ENCODE results near the gene CD82.
"Not testable (repeated sequence)": the region's sequence is repeated elsewhere in the genome, so short reads cannot be mapped to it uniquely, and the experiment has no call there.

CD82 gene

DNA sequence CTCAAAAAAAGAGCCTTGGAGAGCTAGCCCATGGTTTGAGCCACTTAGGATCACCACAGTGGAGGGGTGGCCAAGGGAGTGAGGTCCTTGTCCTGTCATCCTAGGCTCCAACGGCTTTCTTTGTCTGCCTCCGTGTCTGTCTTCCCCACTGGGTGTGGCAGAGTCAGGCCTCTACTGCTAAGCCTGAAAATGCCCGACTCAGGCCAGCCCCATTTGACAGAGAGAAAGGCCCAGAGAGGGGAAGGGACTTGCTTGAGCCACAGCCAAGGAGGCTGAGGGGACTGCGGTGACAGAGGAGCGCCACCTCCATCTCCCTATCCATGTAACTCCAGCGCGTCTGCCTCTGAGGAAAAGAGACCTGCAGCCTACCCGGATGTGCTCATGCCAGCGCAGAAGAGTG lies 27.8 kb upstream of the CD82 start:
- Mint-ChIP-seq H3K9me3 (no peaks in the 10 kb centered on the region), H3K4me3 (no peak overlapping the region), H3K27me3 (ENCODE audit: low read depth, poor library complexity) (peaks cover 16% of the 10 kb centered on the region), H3K4me1 (peaks cover 36% of the 10 kb centered on the region), H3K36me3 (ENCODE audit: low read depth) (no peaks in the 10 kb centered on the region), H3K27ac (no peak overlapping the region)
- DNase-seq = no peak
- no peak for TF ChIP-seq CTCF (IDR thresholded peaks at IDR 0.05)

GRCh38 chr11:44538375-44539054 lies 26.9 kb upstream of the CD82 start:
- DNase-seq = peak; percentile 86
- Mint-ChIP-seq H3K27ac (no peak overlapping the region), H3K9me3 (no peaks in the 10 kb centered on the region), H3K4me1 (peaks cover 36% of the 10 kb centered on the region), H3K27me3 (ENCODE audit: low read depth, poor library complexity) (peaks cover 17% of the 10 kb centered on the region), H3K4me3 (no peak overlapping the region), H3K36me3 (ENCODE audit: low read depth) (no peaks in the 10 kb centered on the region)
- peak; percentile 97 for TF ChIP-seq CTCF (IDR thresholded peaks at IDR 0.05)

DNA sequence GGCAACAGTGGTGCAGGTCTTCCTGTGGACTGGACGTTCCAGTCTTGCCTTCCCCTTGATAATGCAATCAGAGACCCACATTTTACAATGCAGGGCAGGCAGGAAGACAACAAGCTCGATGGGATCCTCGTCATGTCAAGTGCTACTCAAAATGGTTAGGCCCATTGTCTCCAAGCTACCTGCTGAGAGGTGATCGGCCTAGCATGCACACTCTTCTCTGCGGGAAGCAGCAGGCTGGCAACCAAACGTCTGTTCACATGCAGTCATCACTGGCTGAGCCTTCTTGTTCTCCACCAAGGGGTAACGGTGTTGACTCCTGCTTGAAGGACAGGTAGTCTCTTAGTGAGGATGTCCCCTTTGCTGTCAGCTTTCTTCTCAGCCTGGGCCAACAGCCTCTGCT lies 25.5 kb upstream of the CD82 start:
- no peak overlapping the region for H3K27ac Mint-ChIP-seq
- H3K4me3 Mint-ChIP-seq = no peak overlapping the region
- no peak for DNase-seq

GRCh38 chr11:44540667-44541066 lies 24.8 kb upstream of the CD82 start:
- Mint-ChIP-seq H3K9me3 (peaks cover 5% of the 10 kb centered on the region), H3K4me3 (no peak overlapping the region), H3K36me3 (ENCODE audit: low read depth) (no peaks in the 10 kb centered on the region), H3K4me1 (peaks cover 26% of the 10 kb centered on the region), H3K27ac (no peak overlapping the region), H3K27me3 (ENCODE audit: low read depth, poor library complexity) (peaks cover 24% of the 10 kb centered on the region)
- no peak for TF ChIP-seq CTCF (IDR thresholded peaks at IDR 0.05)
- DNase-seq = no peak

More for the DNA sequence above, 25.5 kb upstream of the CD82 start:
- no peaks in the 10 kb centered on the region for H3K36me3 Mint-ChIP-seq (ENCODE audit: low read depth)
- peaks cover 31% of the 10 kb centered on the region for H3K4me1 Mint-ChIP-seq
- no peaks in the 10 kb centered on the region for H3K9me3 Mint-ChIP-seq
- TF ChIP-seq CTCF (IDR thresholded peaks at IDR 0.05) = no peak
- peaks cover 19% of the 10 kb centered on the region for H3K27me3 Mint-ChIP-seq (ENCODE audit: low read depth, poor library complexity)

- Mint-ChIP-seq H3K4me3 (no peak overlapping the region), H3K27ac (no peak overlapping the region), H3K36me3 (ENCODE audit: low read depth) (no peaks in the 10 kb centered on the region), H3K4me1 (peaks cover 12% of the 10 kb centered on the region), H3K9me3 (peaks cover 9% of the 10 kb centered on the region), H3K27me3 (ENCODE audit: low read depth, poor library complexity) (peaks cover 25% of the 10 kb centered on the region)
- DNase-seq = no peak
- TF ChIP-seq CTCF (IDR thresholded peaks at IDR 0.05) = no peak
Observed at GRCh38 chr11:44542372-44542771, 23.1 kb upstream of the CD82 start.

DNA sequence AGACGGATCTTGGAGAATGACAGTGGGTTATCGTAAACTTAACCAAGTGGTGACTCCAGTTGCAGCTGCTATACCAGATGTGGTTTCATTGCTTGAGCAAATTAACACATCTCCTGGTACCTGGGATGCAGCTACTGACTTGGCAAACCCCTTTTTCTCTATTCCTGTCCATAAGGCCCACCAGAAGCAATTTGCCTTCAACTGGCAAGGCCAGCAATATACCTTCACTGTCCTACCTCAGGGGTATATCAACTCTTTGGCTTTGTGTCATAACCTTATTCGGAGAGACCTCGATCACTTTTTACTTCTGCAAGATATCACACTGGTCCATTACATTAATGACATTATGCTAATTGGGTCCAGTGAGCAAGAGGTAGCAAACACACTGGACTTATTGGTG lies 18.5 kb upstream of the CD82 start:
- not testable (repeated sequence) for H3K4me1 Mint-ChIP-seq; H3K36me3 Mint-ChIP-seq (ENCODE audit: low read depth); H3K27ac Mint-ChIP-seq; H3K4me3 Mint-ChIP-seq; H3K9me3 Mint-ChIP-seq; DNase-seq
- peaks cover 24% of the 10 kb centered on the region for H3K27me3 Mint-ChIP-seq (ENCODE audit: low read depth, poor library complexity)

DNA sequence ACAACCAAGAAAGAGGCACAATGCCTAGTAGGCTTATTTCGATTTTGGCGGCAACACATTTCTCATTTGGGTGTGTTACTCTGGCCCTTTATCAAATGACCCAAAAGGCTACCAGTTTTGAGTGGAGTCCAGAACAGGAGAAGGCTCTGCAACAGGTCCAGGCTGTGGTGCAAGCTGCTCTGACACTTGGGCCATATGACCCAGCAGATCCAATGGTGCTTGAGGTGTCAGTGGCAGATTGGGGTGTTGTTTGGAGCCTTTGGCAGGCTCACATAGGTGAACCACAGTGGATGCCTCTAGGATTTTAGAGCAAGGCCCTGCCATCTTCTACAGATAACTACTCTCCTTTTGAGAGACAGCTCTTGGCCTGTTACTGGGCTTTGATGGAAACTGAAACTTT lies 17.9 kb upstream of the CD82 start:
- H3K27me3 Mint-ChIP-seq (ENCODE audit: low read depth, poor library complexity) = peaks cover 24% of the 10 kb centered on the region
- H3K27ac Mint-ChIP-seq = not testable (repeated sequence)

More for the DNA sequence above, 17.9 kb upstream of the CD82 start:
- H3K4me3 Mint-ChIP-seq; H3K36me3 Mint-ChIP-seq (ENCODE audit: low read depth); H3K4me1 Mint-ChIP-seq; DNase-seq: not testable (repeated sequence)
- H3K9me3 Mint-ChIP-seq = peaks cover 12% of the 10 kb centered on the region

Measured in nephron progenitor cell (in vitro differentiated cells).